GM19463 (cell line): Measurements from ENCODE around the gene TMEM259.

Source experiments
- ATAC-seq: cut with Tn5 transposase; IDR thresholded peaks from one replicate; pipeline ENCODE4 v1.9.1; 2021; ENCODE audit warnings: mild to moderate bottlenecking, moderate library complexity; ENCODE audit not compliant: unreplicated experiment

Gene TMEM259

GRCh38 chr19:1055886-1056620, 35.1 kb upstream of the TMEM259 start:
- no peak for ATAC-seq

GRCh38 chr19:1055028-1055425, 34.1 kb upstream of the TMEM259 start:
- no peak for ATAC-seq

- ATAC-seq: no peak
Measured at GRCh38 chr19:1054102-1055027, 33.4 kb upstream of the TMEM259 start.

DNA sequence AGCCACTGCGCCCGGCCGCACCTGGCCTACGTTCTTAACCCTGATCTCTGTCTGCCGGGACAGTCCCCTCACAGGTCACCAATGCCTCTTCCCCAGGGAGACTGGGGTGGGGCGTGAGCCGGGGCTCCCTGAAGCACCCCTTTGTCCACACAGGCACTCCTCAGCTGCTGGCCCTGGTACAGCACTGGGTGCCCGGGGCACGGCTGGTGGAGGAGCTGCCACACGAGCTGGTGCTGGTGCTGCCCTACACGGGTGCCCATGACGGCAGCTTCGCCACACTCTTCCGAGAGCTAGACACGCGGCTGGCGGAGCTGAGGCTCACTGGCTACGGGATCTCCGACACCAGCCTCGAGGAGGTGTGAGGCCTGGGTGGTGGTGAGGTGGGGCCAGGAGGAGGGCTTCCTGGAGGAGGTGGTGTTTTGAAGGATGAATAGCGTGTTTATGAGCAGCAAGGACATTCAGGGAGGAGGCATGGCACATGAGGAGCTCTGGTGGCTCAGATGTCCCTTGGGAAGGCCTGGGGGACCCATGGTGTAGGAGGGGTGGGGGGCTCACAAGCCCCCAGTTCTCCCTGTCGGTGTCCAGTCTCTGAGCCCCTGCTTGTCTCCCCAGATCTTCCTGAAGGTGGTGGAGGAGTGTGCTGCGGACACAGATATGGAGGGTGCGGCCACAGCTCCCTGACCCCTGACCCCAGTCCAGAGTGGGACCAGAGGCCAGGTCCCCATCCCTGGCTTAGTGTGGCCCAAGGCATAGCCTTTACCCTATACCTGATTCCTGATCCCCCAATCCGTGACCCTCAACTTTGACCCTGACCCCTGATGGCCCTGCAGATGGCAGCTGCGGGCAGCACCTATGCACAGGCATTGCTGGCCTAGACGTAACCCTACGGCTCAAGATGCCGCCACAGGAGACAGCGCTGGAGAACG, 32.5 kb upstream of the TMEM259 start:
- no peak for ATAC-seq

GRCh38 chr19:1052349-1052975, 31.5 kb upstream of the TMEM259 start:
- no peak for ATAC-seq

- no peak for ATAC-seq
Measured at GRCh38 chr19:1051791-1052190, 30.9 kb upstream of the TMEM259 start.

GRCh38 chr19:1050989-1051788, 30.3 kb upstream of the TMEM259 start:
- ATAC-seq: no peak

GRCh38 chr19:1049800-1050199, 28.9 kb upstream of the TMEM259 start:
- no peak for ATAC-seq

GRCh38 chr19:1049106-1049505, 28.2 kb upstream of the TMEM259 start:
- no peak for ATAC-seq

- ATAC-seq: no peak
Measured at GRCh38 chr19:1047696-1048147, 26.8 kb upstream of the TMEM259 start.

DNA sequence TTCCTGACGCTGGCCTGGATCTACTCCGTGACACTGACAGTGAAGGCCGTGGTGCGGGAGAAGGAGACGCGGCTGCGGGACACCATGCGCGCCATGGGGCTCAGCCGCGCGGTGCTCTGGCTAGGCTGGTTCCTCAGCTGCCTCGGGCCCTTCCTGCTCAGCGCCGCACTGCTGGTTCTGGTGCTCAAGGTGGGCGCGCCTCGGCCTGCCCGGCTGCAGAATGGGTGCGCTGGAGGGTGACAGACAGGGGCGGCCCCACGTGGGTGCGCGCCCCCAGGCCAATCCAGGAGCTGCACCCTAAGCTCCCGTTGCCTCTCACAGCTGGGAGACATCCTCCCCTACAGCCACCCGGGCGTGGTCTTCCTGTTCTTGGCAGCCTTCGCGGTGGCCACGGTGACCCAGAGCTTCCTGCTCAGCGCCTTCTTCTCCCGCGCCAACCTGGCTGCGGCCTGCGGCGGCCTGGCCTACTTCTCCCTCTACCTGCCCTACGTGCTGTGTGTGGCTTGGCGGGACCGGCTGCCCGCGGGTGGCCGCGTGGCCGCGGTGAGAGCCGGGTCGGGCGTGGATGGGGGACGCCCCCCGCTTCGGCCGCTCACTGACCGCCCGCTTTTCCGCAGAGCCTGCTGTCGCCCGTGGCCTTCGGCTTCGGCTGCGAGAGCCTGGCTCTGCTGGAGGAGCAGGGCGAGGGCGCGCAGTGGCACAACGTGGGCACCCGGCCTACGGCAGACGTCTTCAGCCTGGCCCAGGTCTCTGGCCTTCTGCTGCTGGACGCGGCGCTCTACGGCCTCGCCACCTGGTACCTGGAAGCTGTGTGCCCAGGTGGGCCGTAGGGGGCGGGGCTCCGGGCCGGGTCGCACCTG, 26.1 kb upstream of the TMEM259 start:
- no peak for ATAC-seq

DNA sequence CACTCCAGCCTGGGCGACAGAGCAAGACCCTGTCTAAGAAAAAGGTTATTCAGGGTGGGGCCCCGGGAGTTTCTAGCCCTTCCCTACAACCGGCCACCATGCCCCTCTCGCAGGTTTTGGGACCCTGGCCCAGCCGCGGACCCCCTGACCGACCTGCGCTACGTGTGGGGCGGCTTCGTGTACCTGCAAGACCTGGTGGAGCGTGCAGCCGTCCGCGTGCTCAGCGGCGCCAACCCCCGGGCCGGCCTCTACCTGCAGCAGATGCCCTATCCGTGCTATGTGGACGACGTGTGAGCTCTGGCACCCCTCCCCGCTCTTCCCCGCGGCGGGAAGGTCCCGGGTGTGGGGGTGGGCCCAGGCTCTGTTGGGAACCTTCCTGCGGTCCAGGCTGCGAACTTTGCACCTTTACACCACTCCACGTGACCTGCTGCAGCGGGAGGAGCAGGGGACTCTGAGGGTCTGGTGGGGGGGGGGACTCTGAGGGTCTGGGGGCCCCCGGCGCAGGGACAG, 25.2 kb upstream of the TMEM259 start:
- no peak for ATAC-seq

DNA sequence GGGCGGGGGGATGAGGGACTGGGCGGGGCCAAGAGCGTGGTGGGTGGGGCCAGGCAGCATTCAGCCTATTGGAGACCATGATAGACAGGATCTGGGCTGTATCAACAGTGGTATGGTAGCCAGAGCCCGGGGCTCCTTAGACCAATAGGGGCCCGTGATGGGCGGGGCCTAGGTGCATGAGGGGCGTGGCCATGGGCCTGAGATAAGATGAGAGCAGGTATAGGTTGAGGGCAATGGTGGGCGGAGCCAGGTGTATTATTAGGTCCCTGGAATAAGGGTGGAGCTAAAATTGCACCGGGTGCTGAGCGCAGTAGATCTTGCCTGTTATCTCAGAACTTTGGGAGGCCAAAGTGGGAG, 24.3 kb upstream of the TMEM259 start:
- ATAC-seq: no peak

DNA sequence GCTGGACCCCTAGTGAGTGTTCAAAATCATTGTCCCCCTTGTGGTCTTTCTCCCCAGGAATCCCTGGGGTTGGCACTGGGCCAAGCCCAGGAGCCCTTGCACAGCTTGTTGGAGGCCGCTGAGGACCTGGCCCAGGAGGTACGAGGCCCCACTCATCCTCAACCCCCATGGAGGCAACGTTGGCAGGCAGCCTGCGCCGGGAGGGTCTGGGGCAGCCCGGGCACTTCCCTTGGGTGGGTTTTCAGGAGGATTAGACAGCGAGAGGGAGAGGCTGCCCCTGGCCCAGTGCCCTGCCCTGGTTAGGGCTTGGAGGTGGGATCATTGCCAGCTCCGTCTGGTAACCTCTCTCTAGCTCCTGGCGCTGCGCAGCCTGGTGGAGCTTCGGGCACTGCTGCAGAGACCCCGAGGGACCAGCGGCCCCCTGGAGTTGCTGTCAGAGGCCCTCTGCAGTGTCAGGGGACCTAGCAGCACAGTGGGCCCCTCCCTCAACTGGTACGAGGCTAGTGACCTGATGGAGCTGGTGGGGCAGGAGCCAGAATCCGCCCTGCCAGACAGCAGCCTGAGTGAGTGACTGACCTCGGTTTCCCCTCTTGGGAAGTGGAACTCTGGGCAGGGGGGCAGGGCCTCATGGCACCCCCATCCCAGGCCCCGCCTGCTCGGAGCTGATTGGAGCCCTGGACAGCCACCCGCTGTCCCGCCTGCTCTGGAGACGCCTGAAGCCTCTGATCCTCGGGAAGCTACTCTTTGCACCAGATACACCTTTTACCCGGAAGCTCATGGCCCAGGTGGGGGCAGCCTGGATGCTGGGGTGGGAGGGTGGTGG, 22.0 kb upstream of the TMEM259 start:
- ATAC-seq: no peak

- no peak for ATAC-seq
Measured at GRCh38 chr19:1041835-1042685, 21.1 kb upstream of the TMEM259 start.

- ATAC-seq: no peak
Measured at GRCh38 chr19:1041272-1041834, 20.4 kb upstream of the TMEM259 start.
